Mesangial cell (primary cell): ENCODE results near the gene OR4C13. TPM values are rescaled to one million over a fixed set of nuclear protein-coding genes. Genes with fewer than 3 reads are reported as not detected.

Experiments used
- total RNA-seq: library from RNA; depleted of rRNA; stranded (reverse); fragments of >200 nt; gene quantifications from 2 replicates; pipeline ENCODE4 v1.2.3, GENCODE V29; 2015

The OR4C13 gene
- total RNA-seq: not detected in 2 replicates

DNA sequence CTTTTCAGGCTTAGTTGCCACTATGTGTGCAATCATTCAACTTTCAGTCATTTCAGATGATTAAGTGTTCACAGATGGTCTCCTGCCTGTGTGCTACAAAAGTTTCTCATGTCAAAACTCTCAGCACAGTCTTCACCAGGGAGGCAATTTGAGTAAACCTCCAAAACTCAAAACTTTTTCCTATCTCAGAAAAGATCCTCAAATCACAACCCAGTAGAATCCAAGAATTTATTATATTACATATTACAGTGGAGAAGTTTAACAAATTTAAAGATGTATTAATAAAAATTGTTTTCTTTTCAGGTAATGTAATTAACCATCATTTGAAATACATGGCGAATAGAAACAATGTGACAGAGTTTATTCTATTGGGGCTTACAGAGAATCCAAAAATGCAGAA is at the start of gene OR4C13:
OR4C13 (plus strand) TSS at position 301 of the 400 bp plus-strand sequence; CDS start at position 333, 32 bp downstream.

DNA sequence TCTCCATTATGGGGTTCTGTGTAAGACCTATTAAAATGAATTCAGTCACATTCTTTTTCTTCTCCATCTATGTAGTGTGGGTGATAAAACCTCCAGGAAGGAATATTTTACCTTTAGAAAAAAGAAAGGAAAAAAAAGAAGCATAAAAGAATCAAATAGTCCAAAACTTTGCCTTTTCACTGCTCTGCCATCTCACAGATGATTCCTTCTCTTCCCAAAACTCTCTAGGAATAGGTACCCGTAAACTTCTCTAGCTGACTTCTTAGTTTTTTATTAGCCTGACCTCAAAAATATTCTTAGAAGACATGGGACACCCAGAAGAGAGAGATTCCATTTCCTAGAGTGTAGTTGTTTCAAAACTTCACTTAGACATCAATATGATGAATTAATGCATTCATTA is 30.2 kb downstream of the OR4C13 start, which contains the start of gene OR4C12:
OR4C12 (minus strand) TSS at position 101 of the 400 bp plus-strand sequence; CDS start at position 67, 34 bp downstream.

Other genes starting within 250 kb of the OR4C13 start
- not detected in 2 replicates for gene OR4C12, start 30.1 kb downstream of the OR4C13 start, total RNA-seq
- gene OR4C45, start 80.5 kb downstream of the OR4C13 start, total RNA-seq: not detected in 2 replicates